IPS DF 6.9 (cell line): ENCODE data around the gene NLK.

ENCODE experiments used
- DNase-seq: peaks from one replicate; pipeline ENCODE4 v3.0.0-alpha.2; 2013; ENCODE audit warnings: low read depth, low spot score
- H3K27ac ChIP-seq: one replicate; pipeline ENCODE4 v1.5.1; 2013; ENCODE audit warnings: low read length, control low read depth
- H3K27me3 ChIP-seq: 2 replicates; pipeline ENCODE4 v1.6.1; 2013; ENCODE audit warnings: mild to moderate bottlenecking, low read length; ENCODE audit not compliant: control insufficient read depth, insufficient read depth
- H3K36me3 ChIP-seq: 2 replicates; pipeline ENCODE4 v1.6.1; 2013; ENCODE audit warnings: low read length; ENCODE audit not compliant: control insufficient read depth, insufficient read depth
- H3K4me1 ChIP-seq: 2 replicates; pipeline ENCODE4 v1.6.1; 2013; ENCODE audit warnings: low read length; ENCODE audit not compliant: control insufficient read depth, insufficient read depth
- H3K4me3 ChIP-seq: 2 replicates; pipeline ENCODE4 v1.5.1; 2013; ENCODE audit warnings: mild to moderate bottlenecking, low read length
- H3K9me3 ChIP-seq: 2 replicates; pipeline ENCODE4 v1.6.1; 2013; ENCODE audit warnings: low read length, inconsistent platforms; ENCODE audit not compliant: control insufficient read depth, insufficient read depth
- WGBS: extraction: QIAGEN DNeasy Blood & Tissue Kit; methylation state at CpG from one replicate; pipeline ENCODE4 v1.1.7; 2013; ENCODE audit warnings: mixed read lengths, missing lambda C conversion rate; ENCODE audit not compliant: insufficient read length, insufficient coverage; 5-methylcytosine and 5-hydroxymethylcytosine counted together

NLK gene

GRCh38 chr17:28110184-28110583, 67.7 kb downstream of the NLK start:
- DNase-seq = no peak
- H3K27ac ChIP-seq = no peak overlapping the region
- WGBS = no CpG with 5 or more reads among the region's 1 CpG

DNA sequence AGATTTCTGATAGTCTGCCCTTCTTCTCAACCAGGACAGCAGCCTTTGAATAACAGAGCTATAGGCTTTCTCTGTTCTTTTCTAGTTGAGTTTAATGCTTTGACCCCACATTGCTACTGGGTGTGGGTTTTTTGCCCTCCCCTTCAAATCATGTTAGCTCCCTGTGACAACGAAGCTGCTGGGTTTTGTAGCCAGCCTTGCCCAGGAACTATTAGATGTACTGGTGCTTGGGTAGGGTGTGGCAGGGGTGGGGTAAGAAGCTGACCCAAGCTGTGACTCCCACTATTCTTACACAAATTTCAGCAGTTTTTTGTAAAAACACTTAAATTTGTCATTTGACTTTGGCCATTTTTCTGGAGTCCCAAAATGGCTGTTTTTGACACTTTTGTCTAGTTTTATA, 69.7 kb downstream of the NLK start:
- Histone ChIP-seq H3K4me3 (no peak overlapping the region), H3K36me3 (no peaks in the 10 kb centered on the region), H3K9me3 (no peaks in the 10 kb centered on the region), H3K27ac (no peak overlapping the region), H3K27me3 (no peaks in the 10 kb centered on the region), H3K4me1 (no peaks in the 10 kb centered on the region; the same call in none of the 2 replicates)
- no CpG with 5 or more reads among the region's 1 CpG for WGBS
- DNase-seq = no peak

More at GRCh38 chr17:28110184-28110583, 67.7 kb downstream of the NLK start:
- Histone ChIP-seq H3K27me3 (no peaks in the 10 kb centered on the region), H3K4me3 (no peak overlapping the region), H3K4me1 (no peaks in the 10 kb centered on the region; the same call in none of the 2 replicates), H3K9me3 (no peaks in the 10 kb centered on the region), H3K36me3 (no peaks in the 10 kb centered on the region)

GRCh38 chr17:28112606-28113005, 70.1 kb downstream of the NLK start:
- no peaks in the 10 kb centered on the region for H3K27me3 ChIP-seq
- no peak for DNase-seq
- no peak overlapping the region for H3K4me3 ChIP-seq
- no peaks in the 10 kb centered on the region for H3K9me3 ChIP-seq
- H3K4me1 ChIP-seq = no peaks in the 10 kb centered on the region; the same call in none of the 2 replicates
- no peaks in the 10 kb centered on the region for H3K36me3 ChIP-seq
- no CpG with 5 or more reads among the region's 2 CpGs for WGBS
- H3K27ac ChIP-seq = no peak overlapping the region

- Histone ChIP-seq H3K27ac (no peak overlapping the region), H3K27me3 (no peaks in the 10 kb centered on the region), H3K4me3 (no peak overlapping the region), H3K9me3 (no peaks in the 10 kb centered on the region), H3K36me3 (no peaks in the 10 kb centered on the region), H3K4me1 (no peaks in the 10 kb centered on the region; the same call in none of the 2 replicates)
- DNase-seq = no peak
Observed at GRCh38 chr17:28113269-28113668, 70.8 kb downstream of the NLK start.

DNA sequence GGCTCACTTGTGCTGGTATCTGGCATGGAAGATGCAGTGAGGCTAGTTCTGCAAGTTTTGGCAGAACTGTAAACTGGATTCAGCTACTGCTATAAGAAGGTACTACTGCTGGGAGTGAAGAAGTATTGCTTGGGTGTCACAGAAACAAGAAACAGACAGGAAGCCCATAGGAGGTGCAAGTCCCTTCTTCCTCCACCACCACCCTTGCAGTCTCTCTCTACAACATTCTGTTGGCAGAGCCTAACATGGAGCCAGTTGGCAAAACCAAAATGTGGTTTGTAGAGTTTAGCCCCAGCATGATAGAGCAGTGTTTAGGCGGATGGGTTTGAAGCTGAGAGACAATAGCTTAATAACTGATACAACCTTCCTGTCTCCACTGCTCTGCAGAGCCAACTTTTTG, 72.6 kb downstream of the NLK start:
- H3K36me3 ChIP-seq = no peaks in the 10 kb centered on the region
- no peaks in the 10 kb centered on the region for H3K9me3 ChIP-seq
- WGBS = no CpG with 5 or more reads among the region's 1 CpG
- no peaks in the 10 kb centered on the region; the same call in none of the 2 replicates for H3K4me1 ChIP-seq
- H3K4me3 ChIP-seq = no peak overlapping the region
- H3K27me3 ChIP-seq = no peaks in the 10 kb centered on the region
- H3K27ac ChIP-seq = no peak overlapping the region
- DNase-seq = no peak

DNA sequence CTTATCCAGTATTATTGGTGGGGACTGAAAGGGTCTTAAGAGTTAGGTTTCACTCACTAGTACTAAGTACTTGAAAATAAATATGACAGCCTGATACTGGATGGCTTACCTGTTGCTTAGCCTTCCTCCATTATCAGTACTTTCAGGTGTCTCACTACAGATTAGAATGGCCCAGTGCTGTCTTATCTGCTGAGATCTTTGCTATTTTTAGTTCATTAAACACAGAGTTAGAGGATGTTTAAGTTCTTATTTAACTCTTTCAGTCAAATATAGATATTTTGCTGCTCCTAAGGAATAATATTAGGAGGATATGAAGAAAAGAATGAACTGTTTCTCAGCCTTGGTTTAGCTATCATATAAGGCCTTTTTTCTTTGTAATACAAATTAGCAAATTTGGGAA, 74.8 kb downstream of the NLK start:
- H3K4me1 ChIP-seq = no peaks in the 10 kb centered on the region; the same call in none of the 2 replicates
- no peaks in the 10 kb centered on the region for H3K27me3 ChIP-seq
- no peaks in the 10 kb centered on the region for H3K36me3 ChIP-seq

GRCh38 chr17:28118362-28118761, 75.9 kb downstream of the NLK start:
- Histone ChIP-seq H3K4me3 (no peak overlapping the region), H3K9me3 (no peaks in the 10 kb centered on the region), H3K27me3 (no peaks in the 10 kb centered on the region), H3K36me3 (no peaks in the 10 kb centered on the region), H3K4me1 (no peaks in the 10 kb centered on the region; the same call in 1 of the 2 replicates), H3K27ac (no peak overlapping the region)
- no peak for DNase-seq
- no CpG with 5 or more reads among the region's 1 CpG for WGBS

More for the DNA sequence above, 74.8 kb downstream of the NLK start:
- H3K4me3 ChIP-seq = no peak overlapping the region
- no peak overlapping the region for H3K27ac ChIP-seq
- no peak for DNase-seq
- H3K9me3 ChIP-seq = no peaks in the 10 kb centered on the region

- no peak overlapping the region for H3K4me3 ChIP-seq
- H3K36me3 ChIP-seq = no peaks in the 10 kb centered on the region
- no peak overlapping the region for H3K27ac ChIP-seq
- H3K9me3 ChIP-seq = no peaks in the 10 kb centered on the region
- WGBS = no CpG with 5 or more reads among the region's 2 CpGs
- no peaks in the 10 kb centered on the region for H3K4me1 ChIP-seq
- H3K27me3 ChIP-seq = no peaks in the 10 kb centered on the region
- DNase-seq = no peak
Observed at GRCh38 chr17:28119046-28119445, 76.6 kb downstream of the NLK start.

- no CpG with 5 or more reads among the region's 2 CpGs for WGBS
- H3K4me3 ChIP-seq = no peak overlapping the region
- H3K9me3 ChIP-seq = no peaks in the 10 kb centered on the region
- H3K27me3 ChIP-seq = no peaks in the 10 kb centered on the region
- no peaks in the 10 kb centered on the region for H3K4me1 ChIP-seq
- no peaks in the 10 kb centered on the region for H3K36me3 ChIP-seq
- no peak overlapping the region for H3K27ac ChIP-seq
- DNase-seq = no peak
Observed at GRCh38 chr17:28119560-28119959, 77.1 kb downstream of the NLK start.

GRCh38 chr17:28120766-28121165, 78.3 kb downstream of the NLK start:
- H3K4me1 ChIP-seq = no peaks in the 10 kb centered on the region
- H3K4me3 ChIP-seq = no peak overlapping the region
- DNase-seq = no peak
- no peaks in the 10 kb centered on the region for H3K9me3 ChIP-seq
- WGBS = no CpG with 5 or more reads among the region's 1 CpG
- H3K36me3 ChIP-seq = no peaks in the 10 kb centered on the region
- no peak overlapping the region for H3K27ac ChIP-seq
- H3K27me3 ChIP-seq = no peaks in the 10 kb centered on the region

GRCh38 chr17:28124962-28125361, 82.5 kb downstream of the NLK start:
- Histone ChIP-seq H3K27ac (no peak overlapping the region), H3K4me1 (no peaks in the 10 kb centered on the region), H3K9me3 (no peaks in the 10 kb centered on the region), H3K36me3 (no peaks in the 10 kb centered on the region), H3K27me3 (no peaks in the 10 kb centered on the region), H3K4me3 (no peak overlapping the region)
- no peak for DNase-seq
- no CpG with 5 or more reads among the region's 1 CpG for WGBS
